H1 (cell line): Measurements from ENCODE around the gene SORCS3. TPM values are rescaled to one million over a fixed set of nuclear protein-coding genes. Genes with fewer than 3 reads are reported as not detected.
A peak's percentile ranks its signal among the peaks of the same experiment; 100 is the strongest.

ENCODE experiments used
- BCL11A ChIP-seq, 2 experiments: IDR thresholded peaks; one replicate each; pipeline ENCODE4 v1.6.1; 2011; ENCODE audit warnings: low read depth in 2 of 2, low read length in 2 of 2, mild to moderate bottlenecking in 2 of 2
- HDAC2 ChIP-seq, 2 experiments: fragments of 300-600 bp in 1 of 2; sonication (generic) in 1 of 2; IDR thresholded peaks; 2 replicates each; pipeline ENCODE4 v1.6.1; 2011 to 2012; ENCODE audit warnings: low read depth in 2 of 2, low read length in 2 of 2, mild to moderate bottlenecking in 2 of 2, moderate library complexity in 2 of 2, borderline replicate concordance in 1 of 2, inconsistent platforms in 1 of 2
- SP1 ChIP-seq: IDR thresholded peaks from 2 replicates; pipeline ENCODE4 v1.6.1; 2011; ENCODE audit warnings: low read depth, low read length
- SP4 ChIP-seq: IDR thresholded peaks from 2 replicates; pipeline ENCODE4 v1.6.1; 2012; ENCODE audit warnings: low read length, inconsistent platforms
- polyA plus RNA-seq, 7 experiments: library from polyadenylated mRNA; depleted of rRNA in 3 of 7; stranded (reverse) in 5 of 7; unstranded in 2 of 7; fragments of >200 nt in 5 of 7; fragments of 200-250 nt in 2 of 7; gene quantifications; 1 replicate in 5 of 7; 2 replicates in 1 of 7; 4 replicates in 1 of 7; pipeline versions ENCODE4 v1.2.1 to v1.2.3, GENCODE V29; 2011 to 2013; ENCODE audit warnings: missing spikeins in 2 of 7, mixed read lengths in 2 of 7
- total RNA-seq: library from RNA; stranded (reverse); fragmentation: NEBNext Ultra II Directional; extraction: Animal tissue kit (Norgen Biotek cat#: 25700); gene quantifications from 2 replicates; pipeline ENCODE4 v1.2.1, GENCODE V29; 2021
- TF ChIP-seq, protein P1 (sequence below): IDR thresholded peaks from 2 replicates; pipeline ENCODE4 v1.6.1; 2012; ENCODE audit warnings: low read length, inconsistent platforms

Gene SORCS3
- total and polyA plus RNA-seq, 2 of the 8 experiments (the other 6 are each of a cell fraction or from before 2014, with no cell fraction given): 0.26 to 0.88 TPM

- no peak for TF ChIP-seq SP1
- TF ChIP-seq, protein P1, sequence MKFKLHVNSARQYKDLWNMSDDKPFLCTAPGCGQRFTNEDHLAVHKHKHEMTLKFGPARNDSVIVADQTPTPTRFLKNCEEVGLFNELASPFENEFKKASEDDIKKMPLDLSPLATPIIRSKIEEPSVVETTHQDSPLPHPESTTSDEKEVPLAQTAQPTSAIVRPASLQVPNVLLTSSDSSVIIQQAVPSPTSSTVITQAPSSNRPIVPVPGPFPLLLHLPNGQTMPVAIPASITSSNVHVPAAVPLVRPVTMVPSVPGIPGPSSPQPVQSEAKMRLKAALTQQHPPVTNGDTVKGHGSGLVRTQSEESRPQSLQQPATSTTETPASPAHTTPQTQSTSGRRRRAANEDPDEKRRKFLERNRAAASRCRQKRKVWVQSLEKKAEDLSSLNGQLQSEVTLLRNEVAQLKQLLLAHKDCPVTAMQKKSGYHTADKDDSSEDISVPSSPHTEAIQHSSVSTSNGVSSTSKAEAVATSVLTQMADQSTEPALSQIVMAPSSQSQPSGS: no peak
- TF ChIP-seq HDAC2 (IDR thresholded peaks at IDR 0.05; ENCODE audit: borderline replicate concordance in 1 of 2, low read depth in 2 of 2, low read length in 2 of 2): peak in 1 of 2 experiments; percentile 75; a peak in 1 of 4 replicates
- TF ChIP-seq BCL11A (IDR thresholded peaks at IDR 0.05; ENCODE audit: low read depth in 2 of 2, low read length in 2 of 2): no peak
- no peak for TF ChIP-seq SP4
Measured at GRCh38 chr10:104681485-104681884, 40.4 kb downstream of the SORCS3 start (continued).
